Nephron progenitor cell (in vitro differentiated cells): Measurements from ENCODE around the gene SFSWAP.
"Not testable (repeated sequence)": the region's sequence is repeated elsewhere in the genome, so short reads cannot be mapped to it uniquely, and the experiment has no call there.

Experiments
- DNase-seq: peaks from one replicate; pipeline ENCODE4 v3.0.0; 2021
- H3K27ac Mint-ChIP-seq: 2 replicates; pipeline ENCODE4 v1.8.0; 2021; ENCODE audit warnings: mild to moderate bottlenecking, moderate library complexity, mixed read lengths
- H3K27me3 Mint-ChIP-seq: 2 replicates; pipeline ENCODE4 v1.8.0; 2021; ENCODE audit warnings: mild to moderate bottlenecking, low read depth, mixed read lengths; ENCODE audit not compliant: poor library complexity
- H3K36me3 Mint-ChIP-seq: 2 replicates; pipeline ENCODE4 v1.8.0; 2021; ENCODE audit warnings: low read depth, mixed read lengths
- H3K4me1 Mint-ChIP-seq: 2 replicates; pipeline ENCODE4 v1.8.0; 2021; ENCODE audit warnings: mixed read lengths
- H3K4me3 Mint-ChIP-seq: 2 replicates; pipeline ENCODE4 v1.8.0; 2021; ENCODE audit warnings: mild to moderate bottlenecking, moderate library complexity, mixed read lengths
- H3K9me3 Mint-ChIP-seq: 2 replicates; pipeline ENCODE4 v1.8.0; 2021; ENCODE audit warnings: mild to moderate bottlenecking, moderate library complexity, mixed read lengths
- TF ChIP-seq, protein P1 (sequence below): fragments of 200-600 bp; sonication (generic); IDR thresholded peaks from 2 replicates; pipeline ENCODE4 v1.5.0; 2021; ENCODE audit warnings: antibody characterized with exemption

Gene SFSWAP

DNA sequence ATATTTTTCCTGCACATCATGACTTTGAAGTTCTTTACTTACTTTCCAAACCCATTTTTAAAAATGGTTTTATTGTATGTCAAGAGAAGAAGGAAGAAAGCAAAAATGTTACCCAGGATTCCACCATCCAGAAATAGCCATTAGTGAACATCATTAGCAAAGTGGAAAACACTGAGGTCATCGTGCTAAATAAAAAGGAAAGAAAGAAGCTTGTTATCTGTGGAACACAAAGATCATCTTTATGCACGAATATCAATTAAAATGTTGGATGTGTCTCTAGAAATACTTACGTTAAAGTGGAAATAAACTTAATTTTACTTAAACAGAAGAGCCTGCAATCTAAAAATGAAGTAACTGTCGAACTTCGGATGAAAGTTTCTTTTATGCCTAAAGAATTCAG, 27.3 kb downstream of the SFSWAP start:
- H3K27ac Mint-ChIP-seq, result no peak overlapping the region
- TF ChIP-seq, protein P1, sequence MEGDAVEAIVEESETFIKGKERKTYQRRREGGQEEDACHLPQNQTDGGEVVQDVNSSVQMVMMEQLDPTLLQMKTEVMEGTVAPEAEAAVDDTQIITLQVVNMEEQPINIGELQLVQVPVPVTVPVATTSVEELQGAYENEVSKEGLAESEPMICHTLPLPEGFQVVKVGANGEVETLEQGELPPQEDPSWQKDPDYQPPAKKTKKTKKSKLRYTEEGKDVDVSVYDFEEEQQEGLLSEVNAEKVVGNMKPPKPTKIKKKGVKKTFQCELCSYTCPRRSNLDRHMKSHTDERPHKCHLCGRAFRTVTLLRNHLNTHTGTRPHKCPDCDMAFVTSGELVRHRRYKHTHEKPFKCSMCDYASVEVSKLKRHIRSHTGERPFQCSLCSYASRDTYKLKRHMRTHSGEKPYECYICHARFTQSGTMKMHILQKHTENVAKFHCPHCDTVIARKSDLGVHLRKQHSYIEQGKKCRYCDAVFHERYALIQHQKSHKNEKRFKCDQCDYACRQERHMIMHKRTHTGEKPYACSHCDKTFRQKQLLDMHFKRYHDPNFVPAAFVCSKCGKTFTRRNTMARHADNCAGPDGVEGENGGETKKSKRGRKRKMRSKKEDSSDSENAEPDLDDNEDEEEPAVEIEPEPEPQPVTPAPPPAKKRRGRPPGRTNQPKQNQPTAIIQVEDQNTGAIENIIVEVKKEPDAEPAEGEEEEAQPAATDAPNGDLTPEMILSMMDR, result no peak
- peaks cover 6% of the 10 kb centered on the region for H3K4me1 Mint-ChIP-seq
- DNase-seq, result no peak
- H3K27me3 Mint-ChIP-seq, result no peaks in the 10 kb centered on the region
- peaks cover 22% of the 10 kb centered on the region for H3K9me3 Mint-ChIP-seq
- no peak overlapping the region for H3K4me3 Mint-ChIP-seq
- peaks cover 73% of the 10 kb centered on the region for H3K36me3 Mint-ChIP-seq

DNA sequence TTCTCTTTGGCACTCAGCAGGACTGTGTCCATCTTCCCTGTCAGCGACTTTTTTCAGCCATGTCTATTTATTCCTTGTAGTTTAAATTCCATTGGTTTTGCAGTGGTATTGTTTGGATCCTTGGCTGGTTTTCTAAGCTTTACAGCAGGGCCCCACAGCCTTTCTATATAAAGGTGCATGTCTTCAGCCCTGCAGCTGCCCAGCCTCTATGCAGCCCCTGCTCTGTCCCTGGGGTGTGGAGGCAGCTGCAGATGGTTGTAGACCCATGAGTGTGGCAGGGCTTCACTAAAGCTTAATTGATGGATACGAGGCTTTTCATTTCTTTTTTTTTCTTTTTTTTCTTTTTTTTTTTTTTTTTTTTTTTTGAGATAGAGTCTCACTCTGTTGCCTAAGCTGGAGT, 29.7 kb downstream of the SFSWAP start:
- TF ChIP-seq, protein P1, result no peak
- no peaks in the 10 kb centered on the region for H3K4me1 Mint-ChIP-seq
- no peak overlapping the region for H3K4me3 Mint-ChIP-seq
- peaks cover 3% of the 10 kb centered on the region for H3K27me3 Mint-ChIP-seq
- peaks cover 42% of the 10 kb centered on the region for H3K9me3 Mint-ChIP-seq
- H3K36me3 Mint-ChIP-seq, result peaks cover 90% of the 10 kb centered on the region
- no peak overlapping the region for H3K27ac Mint-ChIP-seq
- DNase-seq, result no peak

DNA sequence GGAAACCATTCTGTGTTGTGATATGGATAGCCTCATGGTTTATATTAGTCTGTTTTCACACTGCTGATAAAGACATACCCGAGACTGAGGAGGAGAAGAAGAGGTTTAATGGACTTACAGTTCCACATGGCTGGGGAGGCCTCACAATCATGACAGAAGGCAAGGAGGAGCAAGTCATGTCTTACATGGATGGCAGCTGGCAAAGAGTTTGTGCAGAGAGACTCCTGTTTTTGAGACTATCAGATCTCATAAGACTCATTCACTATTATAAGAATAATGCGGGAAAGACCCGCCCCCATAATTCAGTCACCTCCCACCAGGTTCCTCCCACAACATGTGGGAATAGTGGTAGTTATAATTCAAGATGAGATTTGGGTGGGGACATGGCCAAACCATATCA, 31.9 kb downstream of the SFSWAP start:
- Mint-ChIP-seq H3K9me3 (peaks cover 42% of the 10 kb centered on the region), H3K36me3 (peaks cover 96% of the 10 kb centered on the region)
- H3K4me1 Mint-ChIP-seq, H3K27me3 Mint-ChIP-seq, H3K27ac Mint-ChIP-seq, H3K4me3 Mint-ChIP-seq, DNase-seq: not testable (repeated sequence)

DNA sequence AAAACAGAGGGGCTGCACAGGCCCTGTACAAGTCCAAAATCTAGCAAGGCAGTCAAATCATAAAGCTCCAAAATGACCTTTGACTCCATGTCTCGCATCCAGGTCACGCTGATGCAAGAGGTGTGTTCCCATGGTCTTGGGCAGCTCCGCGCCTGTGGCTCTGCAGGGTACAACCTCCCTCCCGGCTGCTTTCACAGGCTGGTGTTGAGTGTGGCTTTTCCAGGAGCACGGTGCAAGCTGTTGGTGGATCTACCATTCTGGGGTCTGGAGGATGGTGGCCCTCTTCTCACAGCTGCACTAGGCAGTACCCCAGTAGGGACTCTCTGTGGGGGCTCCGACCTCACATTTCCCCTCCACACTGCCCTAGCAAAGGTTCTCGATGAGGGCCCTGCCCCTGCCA, 32.5 kb downstream of the SFSWAP start:
- peaks cover 42% of the 10 kb centered on the region for H3K9me3 Mint-ChIP-seq
- not testable (repeated sequence) for H3K4me1 Mint-ChIP-seq, DNase-seq, H3K27ac Mint-ChIP-seq, H3K4me3 Mint-ChIP-seq, H3K27me3 Mint-ChIP-seq
- peaks cover 91% of the 10 kb centered on the region for H3K36me3 Mint-ChIP-seq

DNA sequence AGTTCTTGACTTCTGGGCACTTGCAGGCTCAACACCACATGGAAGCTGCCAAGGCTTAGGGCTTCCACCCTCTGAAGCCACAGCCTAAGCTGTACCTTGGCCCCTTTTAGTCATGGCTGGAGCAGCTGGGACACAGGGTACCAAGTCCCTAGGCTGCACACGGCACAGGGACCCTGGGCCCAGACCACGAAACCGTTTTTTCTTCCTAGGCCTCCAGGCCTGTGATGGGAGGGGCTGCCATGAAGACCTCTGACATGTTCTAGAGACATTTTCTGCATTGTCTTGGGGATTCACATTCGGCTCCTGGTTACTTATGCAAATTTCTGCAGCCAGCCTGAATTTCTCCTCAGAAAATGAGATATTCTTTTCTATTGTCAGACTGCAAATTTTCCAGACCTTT, 33.0 kb downstream of the SFSWAP start:
- not testable (repeated sequence) for H3K27ac Mint-ChIP-seq, H3K4me3 Mint-ChIP-seq, DNase-seq, H3K27me3 Mint-ChIP-seq, H3K4me1 Mint-ChIP-seq
- H3K36me3 Mint-ChIP-seq, result peaks cover 87% of the 10 kb centered on the region
- peaks cover 42% of the 10 kb centered on the region for H3K9me3 Mint-ChIP-seq

DNA sequence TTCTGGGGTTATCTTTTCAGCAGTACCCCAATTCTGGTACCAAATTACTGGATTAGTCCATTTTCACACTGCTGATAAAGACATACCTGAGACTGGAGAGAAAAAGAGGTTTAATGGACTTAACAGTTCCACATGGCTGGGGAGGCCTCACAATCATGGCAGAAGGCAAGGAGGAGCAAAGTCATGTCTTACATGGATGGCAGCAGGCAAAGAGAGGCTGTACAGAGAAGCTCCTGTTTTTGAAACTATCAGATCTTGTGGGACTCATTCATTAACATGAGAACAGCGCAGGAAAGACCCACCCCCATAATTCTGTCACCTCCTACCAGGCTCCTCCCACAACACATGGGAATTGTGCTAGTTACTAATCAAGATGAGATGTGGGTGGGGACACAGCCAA, 33.8 kb downstream of the SFSWAP start:
- not testable (repeated sequence) for H3K27ac Mint-ChIP-seq, H3K27me3 Mint-ChIP-seq, DNase-seq, H3K4me3 Mint-ChIP-seq, H3K4me1 Mint-ChIP-seq
- H3K9me3 Mint-ChIP-seq, result peaks cover 42% of the 10 kb centered on the region
- peaks cover 81% of the 10 kb centered on the region for H3K36me3 Mint-ChIP-seq

DNA sequence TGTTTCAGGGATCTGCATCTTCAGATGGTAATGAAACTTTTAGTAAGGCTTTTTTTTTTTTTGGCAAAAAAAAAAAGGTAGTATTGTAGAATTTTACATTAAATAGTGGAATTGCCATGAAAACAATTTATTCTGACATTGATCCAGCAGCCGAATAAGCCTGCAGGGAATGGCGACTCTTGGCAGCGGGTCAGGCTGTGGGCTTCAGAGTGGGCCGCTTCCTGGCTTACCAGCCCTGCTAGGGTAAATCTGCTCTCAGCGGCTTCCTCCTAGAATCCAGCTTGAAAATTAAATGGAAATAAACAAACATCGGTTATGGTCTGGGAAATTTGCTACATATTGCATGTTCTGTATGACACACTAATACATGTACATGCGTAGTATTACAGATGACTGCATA, 34.8 kb downstream of the SFSWAP start:
- peaks cover 71% of the 10 kb centered on the region for H3K36me3 Mint-ChIP-seq

More for the DNA sequence above, 34.8 kb downstream of the SFSWAP start:
- H3K27me3 Mint-ChIP-seq, result peaks cover 3% of the 10 kb centered on the region
- peaks cover 38% of the 10 kb centered on the region for H3K9me3 Mint-ChIP-seq
- TF ChIP-seq, protein P1, result no peak
- DNase-seq, result no peak
- H3K27ac Mint-ChIP-seq, result no peak overlapping the region
- H3K4me3 Mint-ChIP-seq, result no peak overlapping the region
- H3K4me1 Mint-ChIP-seq, result no peaks in the 10 kb centered on the region
